ENCODE data around the gene GLTPD2.

- no peak for TF ChIP-seq CTCF (IDR thresholded peaks at IDR 0.05)
- TF ChIP-seq REST (IDR thresholded peaks at IDR 0.05; ENCODE audit: insufficient read depth in 1 of 2, low read depth in 2 of 2, low read length in 1 of 2) = no peak
These were observed 46.1 kb upstream of the GLTPD2 start for GRCh38 chr17:4742629-4743028.

Data from Panc1 (cell line).